Measurements from ENCODE around the gene COG5. TPM values are rescaled to one million over a fixed set of nuclear protein-coding genes. Genes with fewer than 3 reads are reported as not detected.

The COG5 gene
- total RNA-seq, 1 donor from 2014 or later, result 49.1 TPM

DNA sequence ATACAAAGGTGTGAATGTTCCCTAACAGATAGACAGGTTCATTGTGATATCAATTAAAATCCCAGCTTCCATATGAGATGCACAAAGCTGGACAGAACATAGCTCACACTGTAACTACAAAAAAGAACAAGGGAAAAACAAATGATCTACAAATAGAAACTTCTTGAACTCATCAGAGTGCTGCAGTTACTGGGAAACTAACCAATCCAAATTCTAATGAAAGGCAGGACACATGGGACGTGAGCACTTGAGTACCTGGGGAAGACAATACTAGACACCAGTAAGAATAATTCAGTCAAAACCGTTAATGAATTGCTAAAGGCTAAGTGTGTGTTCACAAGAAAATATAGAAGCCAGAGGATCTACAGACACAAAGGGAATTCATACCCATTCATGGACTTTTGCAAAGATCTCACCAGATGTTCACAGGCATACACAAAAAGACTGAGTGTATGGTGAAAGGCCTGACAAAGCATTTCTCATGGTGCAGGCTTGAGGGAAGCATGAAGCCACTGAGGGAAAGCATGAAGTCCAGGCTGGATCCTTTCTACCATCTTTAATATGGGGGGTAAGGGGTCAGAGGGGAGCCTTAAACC, 101.7 kb downstream of the COG5 start:
- ATAC-seq, result no peak
- no peak overlapping the region for H3K4me3 ChIP-seq
- intact Hi-C loops (cut with DNase I), result no loop called here
- H3K36me3 ChIP-seq, result peaks cover 4% of the 10 kb centered on the region
- no peak overlapping the region for H3K27ac ChIP-seq
- H3K4me1 ChIP-seq, result no peaks in the 10 kb centered on the region
- H3K27me3 ChIP-seq (ENCODE audit: low read depth), result no peaks in the 10 kb centered on the region
- TF ChIP-seq, protein P1, sequence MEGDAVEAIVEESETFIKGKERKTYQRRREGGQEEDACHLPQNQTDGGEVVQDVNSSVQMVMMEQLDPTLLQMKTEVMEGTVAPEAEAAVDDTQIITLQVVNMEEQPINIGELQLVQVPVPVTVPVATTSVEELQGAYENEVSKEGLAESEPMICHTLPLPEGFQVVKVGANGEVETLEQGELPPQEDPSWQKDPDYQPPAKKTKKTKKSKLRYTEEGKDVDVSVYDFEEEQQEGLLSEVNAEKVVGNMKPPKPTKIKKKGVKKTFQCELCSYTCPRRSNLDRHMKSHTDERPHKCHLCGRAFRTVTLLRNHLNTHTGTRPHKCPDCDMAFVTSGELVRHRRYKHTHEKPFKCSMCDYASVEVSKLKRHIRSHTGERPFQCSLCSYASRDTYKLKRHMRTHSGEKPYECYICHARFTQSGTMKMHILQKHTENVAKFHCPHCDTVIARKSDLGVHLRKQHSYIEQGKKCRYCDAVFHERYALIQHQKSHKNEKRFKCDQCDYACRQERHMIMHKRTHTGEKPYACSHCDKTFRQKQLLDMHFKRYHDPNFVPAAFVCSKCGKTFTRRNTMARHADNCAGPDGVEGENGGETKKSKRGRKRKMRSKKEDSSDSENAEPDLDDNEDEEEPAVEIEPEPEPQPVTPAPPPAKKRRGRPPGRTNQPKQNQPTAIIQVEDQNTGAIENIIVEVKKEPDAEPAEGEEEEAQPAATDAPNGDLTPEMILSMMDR (IDR thresholded peaks at IDR 0.05), result no peak
- no peaks in the 10 kb centered on the region for H3K9me3 ChIP-seq
- DNase-seq, result no peak

GRCh38 chr7:107453388-107453787, 110.3 kb downstream of the COG5 start:
- H3K27ac ChIP-seq, result no peak overlapping the region
- H3K36me3 ChIP-seq, result no peaks in the 10 kb centered on the region
- H3K4me3 ChIP-seq, result no peak overlapping the region
- no peaks in the 10 kb centered on the region for H3K4me1 ChIP-seq
- no peaks in the 10 kb centered on the region for H3K27me3 ChIP-seq (ENCODE audit: low read depth)
- intact Hi-C loops (cut with DNase I), result no loop called here
- TF ChIP-seq, protein P1 (IDR thresholded peaks at IDR 0.05), result no peak
- ATAC-seq (no peak), DNase-seq (no peak)
- no peaks in the 10 kb centered on the region for H3K9me3 ChIP-seq

DNA sequence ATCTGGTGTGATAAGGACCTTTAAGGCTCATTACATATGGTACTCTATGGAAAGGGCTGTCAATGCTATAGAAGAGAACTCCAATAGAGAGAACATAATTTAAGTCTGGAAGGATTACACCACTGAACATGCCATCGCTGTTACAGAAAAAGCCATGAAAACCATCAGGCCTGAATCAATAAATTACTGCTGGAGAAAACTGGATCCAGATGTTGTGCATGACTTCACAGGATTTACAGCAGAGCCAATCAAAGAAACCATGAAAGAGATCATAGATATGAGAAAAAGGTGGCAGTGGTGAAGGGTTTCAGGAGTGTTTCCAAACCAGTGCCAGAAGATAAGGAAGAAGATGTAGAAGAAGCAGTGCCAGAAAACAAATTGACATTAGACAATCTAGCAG, 112.8 kb downstream of the COG5 start:
- DNase-seq (no peak), ATAC-seq (no peak)
- Histone ChIP-seq H3K4me3 (no peak overlapping the region), H3K9me3 (no peaks in the 10 kb centered on the region), H3K27ac (no peak overlapping the region), H3K27me3 (ENCODE audit: low read depth) (no peaks in the 10 kb centered on the region), H3K4me1 (no peaks in the 10 kb centered on the region), H3K36me3 (no peaks in the 10 kb centered on the region)
- TF ChIP-seq, protein P1 (IDR thresholded peaks at IDR 0.05), result no peak
- intact Hi-C loops (cut with DNase I), result no loop called here

DNA sequence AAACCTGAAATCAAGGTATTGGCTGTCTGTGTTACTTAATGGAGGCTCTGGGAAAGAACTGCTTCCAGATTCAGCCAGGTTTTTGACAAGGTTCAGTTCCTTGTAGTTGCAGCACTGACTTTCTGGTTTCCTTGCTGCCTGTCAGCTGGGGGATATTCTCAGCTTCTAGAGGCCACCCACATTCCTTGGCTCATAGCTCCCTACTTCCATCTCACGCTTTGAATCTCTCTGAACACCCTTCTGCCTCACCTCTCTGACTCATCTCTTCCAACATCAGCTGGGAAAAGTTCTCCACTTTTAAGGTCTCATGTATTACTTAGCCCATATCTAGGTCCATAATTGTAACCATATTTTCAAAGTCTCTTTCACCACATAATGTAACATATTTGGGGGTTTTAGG, 116.7 kb downstream of the COG5 start:
- no peak for ATAC-seq
- Histone ChIP-seq H3K9me3 (no peaks in the 10 kb centered on the region), H3K27ac (no peak overlapping the region), H3K27me3 (ENCODE audit: low read depth) (no peaks in the 10 kb centered on the region), H3K4me3 (no peak overlapping the region), H3K36me3 (no peaks in the 10 kb centered on the region), H3K4me1 (no peaks in the 10 kb centered on the region)
- intact Hi-C loops (cut with DNase I), result no loop called here
- TF ChIP-seq, protein P1 (IDR thresholded peaks at IDR 0.05), result no peak
- no peak for DNase-seq

DNA sequence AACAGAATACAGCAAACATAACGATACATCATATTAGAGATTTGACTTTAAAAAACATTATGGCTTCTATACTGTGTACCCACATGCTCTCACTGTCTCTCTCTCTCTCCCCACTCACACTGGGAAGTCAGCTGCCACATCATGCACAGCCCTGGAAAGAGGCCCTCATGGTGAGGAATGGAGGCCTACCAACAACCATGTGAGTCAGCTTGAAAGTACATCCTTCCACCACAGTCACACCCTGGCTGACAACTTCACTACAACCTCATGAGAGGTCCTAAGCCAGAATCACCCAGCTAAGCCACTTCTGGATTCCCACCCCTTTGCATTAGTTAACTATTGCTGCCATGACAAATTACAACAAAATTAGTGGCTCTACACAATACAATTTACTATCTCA, 117.2 kb downstream of the COG5 start:
- DNase-seq (no peak), ATAC-seq (no peak)
- no peak overlapping the region for H3K27ac ChIP-seq
- TF ChIP-seq, protein P1 (IDR thresholded peaks at IDR 0.05), result no peak
- H3K4me1 ChIP-seq, result no peaks in the 10 kb centered on the region
- no peaks in the 10 kb centered on the region for H3K36me3 ChIP-seq
- no peak overlapping the region for H3K4me3 ChIP-seq
- no peaks in the 10 kb centered on the region for H3K9me3 ChIP-seq
- intact Hi-C loops (cut with DNase I), result no loop called here
- H3K27me3 ChIP-seq (ENCODE audit: low read depth), result no peaks in the 10 kb centered on the region
